ENCODE results near the gene TMIE. TPM values are rescaled to one million over a fixed set of nuclear protein-coding genes. Genes with fewer than 3 reads are reported as not detected.

The TMIE gene, protein sequence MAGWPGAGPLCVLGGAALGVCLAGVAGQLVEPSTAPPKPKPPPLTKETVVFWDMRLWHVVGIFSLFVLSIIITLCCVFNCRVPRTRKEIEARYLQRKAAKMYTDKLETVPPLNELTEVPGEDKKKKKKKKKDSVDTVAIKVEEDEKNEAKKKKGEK
- 1 to 10 TPM in 1 of 4 donors, under 1 TPM in 3; 0.45 to 1.0 (median 0.83) TPM for polyA plus RNA-seq (ENCODE audit: insufficient read length in 4 of 4)

DNA sequence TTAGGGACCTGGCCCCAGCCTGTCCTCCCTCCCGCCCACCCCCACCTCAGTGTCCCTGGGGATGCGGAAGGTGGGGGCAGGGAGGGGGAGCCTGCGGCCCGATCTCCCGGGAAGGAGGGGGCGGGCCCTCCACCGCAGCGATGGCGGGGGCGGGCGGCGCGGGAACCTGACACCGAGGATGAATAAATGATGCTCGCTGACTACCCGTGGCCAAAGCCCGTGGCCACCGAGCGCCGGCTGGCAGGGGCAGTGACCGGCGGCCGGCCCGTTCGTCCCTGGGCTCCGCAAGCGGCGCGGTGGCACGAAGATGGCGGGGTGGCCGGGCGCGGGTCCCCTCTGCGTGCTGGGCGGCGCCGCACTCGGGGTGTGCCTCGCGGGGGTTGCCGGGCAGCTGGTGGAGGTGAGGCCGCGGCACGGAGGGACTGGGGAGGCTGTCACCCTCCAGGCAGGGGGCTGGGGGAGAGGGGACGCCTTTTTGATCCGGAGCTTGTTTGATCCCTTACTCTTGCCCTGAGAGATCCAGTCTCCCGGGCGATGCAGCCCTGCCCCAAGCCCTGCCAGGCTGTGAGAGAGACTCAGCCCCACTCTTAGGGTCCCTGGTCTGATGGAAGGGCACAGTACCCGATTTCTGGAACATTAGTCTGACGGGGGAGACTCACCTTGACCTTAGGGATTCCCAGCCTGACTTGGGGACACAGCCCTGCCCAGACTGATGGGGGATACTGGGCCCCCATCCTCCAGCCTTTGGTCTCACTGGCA lies at the start of gene TMIE:
TSS of gene TMIE (plus strand) at position 212 of the 759 bp plus-strand sequence. CDS start at position 308, 96 bp downstream.
- DNase-seq (ENCODE audit: low read depth in 4 of 4, low spot score in 3 of 4): no peak

DNA sequence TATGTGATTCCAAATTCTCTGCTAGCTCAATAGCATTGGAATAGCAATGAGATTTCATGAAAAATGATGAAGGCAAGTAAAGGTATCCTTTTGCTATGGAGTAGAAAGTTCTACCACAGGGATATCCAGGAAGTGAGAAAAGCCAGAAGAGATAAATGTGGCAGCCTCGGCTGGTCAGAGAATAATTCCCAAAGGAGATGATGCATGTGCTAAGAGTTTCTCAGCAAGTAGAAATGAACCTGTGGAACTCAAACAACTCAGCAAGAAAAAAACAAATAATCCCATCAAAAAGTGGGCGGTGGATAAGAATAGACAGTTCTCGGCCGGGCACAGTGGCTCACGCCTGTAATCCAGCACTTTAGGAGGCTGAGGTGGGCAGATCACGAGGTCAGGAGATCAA lies 45.9 kb upstream of the TMIE start:
- no peak for DNase-seq (ENCODE audit: low read depth in 4 of 4, low spot score in 3 of 4)

DNA sequence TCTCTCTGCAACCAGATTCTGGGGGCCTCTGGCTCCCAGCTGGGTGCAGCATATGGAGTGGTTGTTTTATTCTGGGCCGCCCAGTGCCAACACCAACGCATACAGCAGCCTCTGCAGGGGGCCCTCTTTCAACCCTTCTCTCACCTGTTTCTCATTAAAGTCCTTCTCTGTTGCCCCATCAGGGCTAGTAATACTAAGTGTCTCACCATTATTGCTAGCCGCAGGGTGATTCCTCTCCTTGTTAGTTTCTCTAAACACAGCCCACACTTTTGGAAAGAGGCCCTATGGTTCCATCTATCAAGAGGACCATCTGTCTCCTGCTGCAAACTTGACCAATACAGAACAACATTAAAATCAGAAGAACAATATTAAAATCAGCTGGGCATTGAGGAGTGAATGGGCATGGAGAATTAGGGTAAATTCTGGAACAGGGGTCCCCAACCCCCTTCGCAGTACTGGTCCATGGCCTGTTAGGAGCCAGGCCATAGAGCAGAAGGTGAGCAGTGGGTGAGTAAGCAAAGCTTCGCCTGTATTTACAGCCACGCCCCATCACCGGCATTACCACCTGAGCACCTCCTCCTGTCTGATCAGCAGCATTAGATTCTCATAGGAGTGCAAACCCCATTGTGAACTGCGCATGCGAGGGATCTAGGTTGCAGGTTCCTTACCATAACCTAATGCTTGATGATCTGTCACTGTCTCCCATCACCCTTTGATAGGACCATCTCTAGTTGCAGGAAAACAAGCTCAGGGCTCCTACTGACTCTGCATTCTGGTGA lies 44.2 kb upstream of the TMIE start:
- no peak for DNase-seq (ENCODE audit: low read depth in 4 of 4, low spot score in 3 of 4)

DNA sequence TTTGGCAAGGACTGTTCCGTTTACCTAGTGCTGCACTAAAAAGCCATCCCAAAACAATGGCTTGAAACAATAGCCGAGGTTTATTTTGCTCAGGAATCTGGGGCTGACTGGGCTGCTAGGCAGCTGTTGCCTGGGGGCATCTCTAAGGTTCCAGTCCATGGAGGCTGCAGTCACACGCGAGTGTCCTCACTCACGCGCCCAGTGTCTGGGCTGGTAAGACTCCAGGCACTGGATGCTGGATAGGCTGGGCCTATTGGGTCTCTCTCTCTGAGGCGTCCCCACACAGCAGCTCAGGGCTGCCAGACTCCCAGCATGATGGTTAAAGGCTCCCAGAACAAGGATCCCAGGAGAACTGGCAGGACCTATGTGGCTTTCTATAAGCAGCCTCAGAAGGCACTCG lies 41.9 kb upstream of the TMIE start:
- no peak for DNase-seq (ENCODE audit: low read depth in 4 of 4, low spot score in 3 of 4)

DNA sequence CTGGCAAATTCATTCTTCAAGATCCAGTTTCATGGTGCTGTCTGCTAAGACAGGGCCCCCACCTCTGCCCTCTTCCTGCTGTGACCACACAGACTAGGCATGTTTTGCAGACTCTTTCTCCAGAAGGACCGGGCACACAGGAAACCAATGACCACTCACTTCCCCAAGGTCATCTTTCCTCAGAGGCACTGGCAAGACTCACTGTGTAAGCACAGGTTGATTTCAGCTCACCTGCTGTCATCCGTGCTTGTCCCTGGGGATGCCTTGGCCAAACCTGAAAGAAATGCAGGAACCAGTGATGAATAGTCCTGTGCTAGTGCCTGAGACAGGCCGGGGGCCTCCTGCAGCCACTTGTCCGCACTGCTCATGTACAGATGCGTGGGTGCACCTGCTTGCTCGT lies 41.2 kb upstream of the TMIE start:
- DNase-seq (ENCODE audit: low read depth in 4 of 4, low spot score in 3 of 4): no peak

DNA sequence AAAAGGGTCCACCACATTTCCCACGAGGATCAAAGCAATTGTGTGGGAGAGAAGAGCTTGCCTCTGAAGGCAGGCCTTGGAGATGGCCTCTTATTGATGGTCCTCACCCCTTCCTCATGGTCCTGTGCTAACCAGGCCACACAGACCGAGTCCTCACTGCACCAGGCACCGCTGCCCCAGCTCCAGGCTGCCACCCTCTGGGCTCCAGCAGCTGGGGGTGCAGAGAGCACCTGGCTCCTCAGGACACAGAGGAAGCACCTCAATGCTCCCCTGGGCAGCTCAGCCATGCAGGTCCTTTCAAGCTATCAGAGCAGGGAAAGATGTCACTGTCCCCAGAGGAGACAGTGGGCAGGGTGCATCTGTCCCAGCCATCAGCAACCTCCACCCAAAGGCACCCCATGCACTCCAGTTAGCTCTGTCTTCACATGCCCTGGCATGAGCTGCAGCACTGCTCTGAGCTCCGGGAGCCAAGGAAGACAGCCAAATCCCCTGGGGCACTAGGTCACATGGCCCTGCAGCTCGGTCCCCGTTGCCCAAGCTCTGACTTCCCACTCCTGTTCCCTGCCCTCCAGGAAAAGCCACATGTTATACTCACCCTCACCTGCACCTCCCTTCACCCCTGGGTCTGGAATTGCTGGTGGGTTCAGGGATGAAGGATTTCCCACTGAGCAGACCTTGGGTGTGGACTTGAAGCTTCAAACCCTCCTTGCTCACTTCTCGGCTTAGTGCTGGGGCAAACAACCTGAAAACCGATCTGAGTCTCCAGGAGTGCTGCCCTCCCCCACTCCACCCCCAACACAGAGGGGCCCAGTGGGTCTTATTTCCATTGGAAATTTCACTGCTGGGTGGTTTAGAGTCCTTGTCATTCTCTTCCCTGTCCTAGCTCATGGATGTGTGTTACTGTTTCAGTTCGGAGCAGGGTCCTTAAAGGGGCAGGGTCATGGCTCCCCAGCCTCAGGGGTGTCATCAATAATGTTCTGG lies 40.4 kb upstream of the TMIE start:
- no peak for DNase-seq (ENCODE audit: low read depth in 4 of 4, low spot score in 3 of 4)

DNA sequence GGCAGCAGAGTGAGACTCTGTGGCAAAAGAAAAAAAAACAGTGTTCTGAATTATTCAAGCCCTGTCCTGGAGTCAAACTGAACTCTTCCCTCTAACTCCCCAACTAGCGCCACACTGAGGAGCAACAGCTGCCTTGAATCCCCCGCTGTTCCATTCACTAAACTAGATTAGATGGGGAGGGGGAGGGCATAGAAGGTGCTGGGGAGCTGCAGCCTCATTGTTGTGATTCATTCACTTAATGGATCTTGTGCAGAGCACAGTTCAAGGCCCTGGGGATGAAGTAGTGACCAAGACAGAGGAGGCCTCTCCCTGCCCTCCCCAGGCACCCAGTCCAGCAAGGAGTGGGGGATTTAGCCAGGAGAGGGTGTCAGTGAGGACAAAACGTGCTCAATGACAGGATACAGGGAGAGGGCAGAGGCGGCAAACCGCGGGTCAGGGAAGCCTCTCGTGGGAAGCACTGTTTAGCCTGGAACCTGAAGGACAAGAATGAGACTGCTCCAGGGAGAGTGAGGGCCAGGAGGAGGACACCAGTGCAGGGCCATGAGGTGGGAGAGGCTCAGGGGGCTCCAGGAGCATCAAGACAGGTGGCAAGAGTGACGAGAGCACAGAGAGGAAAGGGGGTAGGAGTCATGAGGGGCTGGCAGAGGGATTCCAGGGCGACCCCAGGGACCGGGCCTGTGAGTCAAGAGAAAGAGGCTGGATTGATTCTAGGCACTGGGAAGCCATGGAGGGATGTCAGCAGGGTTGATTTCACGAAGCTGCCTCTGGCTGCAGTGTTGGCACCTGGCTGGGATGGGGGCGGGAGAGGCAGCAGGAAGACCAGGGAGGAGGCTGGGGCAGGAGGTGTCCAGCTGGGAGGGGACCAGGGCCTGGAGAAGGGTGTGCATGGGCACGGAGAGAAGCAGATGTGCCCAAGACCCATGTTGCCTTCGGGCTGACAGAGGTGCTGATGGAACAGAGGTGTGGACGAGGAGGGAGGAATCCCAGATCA lies 39.1 kb upstream of the TMIE start:
- no peak for DNase-seq (ENCODE audit: low read depth in 4 of 4, low spot score in 3 of 4)

DNA sequence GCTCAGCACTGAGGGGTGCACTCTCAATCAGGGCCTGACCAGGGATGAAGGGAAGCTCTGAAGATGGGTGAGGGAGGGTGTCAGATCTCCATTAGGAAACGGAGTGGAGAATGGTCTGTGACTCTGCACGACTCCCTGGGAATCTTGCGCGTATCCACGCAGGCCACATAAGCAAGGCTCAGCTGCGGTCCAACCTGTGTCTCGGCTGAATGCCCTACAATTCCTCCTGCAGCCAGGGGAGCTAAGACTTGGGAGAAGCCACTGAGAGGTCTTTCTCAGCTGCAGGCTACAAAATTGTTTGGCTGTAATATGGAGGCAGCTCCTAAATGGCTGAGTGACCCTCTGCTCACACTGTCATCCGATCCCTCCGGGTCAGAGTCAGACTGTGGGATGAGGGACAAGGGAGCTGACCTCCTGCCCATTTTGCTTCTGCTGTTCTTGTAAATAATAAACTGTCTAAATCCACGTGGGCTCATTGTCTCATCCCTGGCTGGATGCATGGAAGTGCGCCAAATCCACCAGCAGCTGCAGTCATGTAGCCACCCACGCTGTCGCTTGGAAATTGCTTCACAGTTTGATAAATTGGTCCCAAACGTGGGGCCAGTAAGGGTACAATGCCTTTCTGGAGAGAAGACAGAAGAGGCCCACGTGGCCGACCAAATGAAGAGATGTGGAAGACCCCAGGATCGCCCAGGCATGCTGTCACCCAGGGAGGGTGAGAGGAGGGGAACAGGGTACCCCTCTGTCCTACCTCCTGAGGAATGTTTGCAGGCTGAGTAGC lies 38.2 kb upstream of the TMIE start:
- DNase-seq (ENCODE audit: low read depth in 4 of 4, low spot score in 3 of 4): peak; percentile 41 to 54 (median 46)

DNA sequence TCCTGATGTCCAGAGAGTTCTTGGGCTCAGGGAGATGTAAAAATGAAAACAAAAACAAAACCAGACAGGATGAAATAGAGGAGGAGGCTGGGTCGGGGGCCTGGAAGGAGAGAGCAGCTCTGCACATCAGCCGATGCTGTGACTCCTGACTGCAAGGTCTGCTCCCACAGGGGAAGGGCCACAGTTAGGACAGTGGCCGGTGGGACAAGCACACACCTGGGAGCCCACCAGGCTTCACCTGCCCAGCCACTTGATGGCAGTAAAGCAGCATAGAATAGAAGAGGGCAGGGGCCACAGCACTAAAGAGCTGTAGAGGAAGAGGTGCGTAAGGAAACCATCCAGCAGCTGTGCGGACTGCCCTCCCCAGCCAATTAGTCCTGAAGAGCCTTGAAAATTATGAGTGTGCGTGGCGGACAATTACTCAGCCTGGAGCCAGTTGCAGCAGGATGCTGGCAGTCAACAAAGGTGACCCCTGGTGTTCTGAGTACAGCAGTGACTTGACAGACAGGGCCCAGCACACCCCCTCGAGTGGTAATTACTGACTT lies 37.5 kb upstream of the TMIE start:
- peak in 3 of 4 donors; percentile 15 to 31 (median 16) for DNase-seq (ENCODE audit: low read depth in 4 of 4, low spot score in 3 of 4)

DNA sequence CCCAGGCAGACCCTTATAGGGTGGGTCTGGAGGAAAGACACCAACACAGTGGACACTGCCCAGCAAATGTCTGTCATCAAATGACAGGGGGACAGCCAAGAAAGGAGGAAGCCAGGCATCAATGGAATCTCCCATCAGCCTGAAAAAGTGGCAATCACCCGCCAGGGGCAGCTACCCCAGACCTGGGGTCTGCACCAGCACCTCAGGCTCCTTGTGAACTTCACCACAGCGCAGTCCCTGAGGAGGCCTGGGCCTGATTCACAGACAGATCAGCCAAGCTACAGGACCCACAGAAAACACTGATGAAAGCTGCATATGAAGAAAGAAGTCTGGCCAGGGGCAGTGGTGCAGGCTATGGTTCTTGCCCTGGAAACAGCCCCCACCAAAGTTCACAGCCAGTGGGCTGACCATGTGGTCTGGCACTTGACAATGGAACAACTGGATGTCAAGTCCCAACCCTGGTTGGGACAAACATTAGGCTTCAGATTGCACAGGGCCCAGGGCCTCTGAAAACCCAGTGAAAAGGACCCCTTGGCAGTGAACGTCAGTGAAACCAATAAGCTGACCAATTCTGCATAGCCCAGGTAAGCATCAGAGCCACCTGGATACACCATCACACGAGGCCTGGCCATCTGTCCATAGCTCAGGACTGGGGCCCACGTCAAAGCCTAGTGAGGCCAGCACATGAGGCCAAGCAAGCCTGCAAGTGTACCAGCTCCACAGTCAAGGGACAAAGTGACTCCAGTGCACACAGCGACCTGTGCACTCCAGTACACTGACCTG lies 36.8 kb upstream of the TMIE start:
- DNase-seq (ENCODE audit: low read depth in 4 of 4, low spot score in 3 of 4): no peak

DNA sequence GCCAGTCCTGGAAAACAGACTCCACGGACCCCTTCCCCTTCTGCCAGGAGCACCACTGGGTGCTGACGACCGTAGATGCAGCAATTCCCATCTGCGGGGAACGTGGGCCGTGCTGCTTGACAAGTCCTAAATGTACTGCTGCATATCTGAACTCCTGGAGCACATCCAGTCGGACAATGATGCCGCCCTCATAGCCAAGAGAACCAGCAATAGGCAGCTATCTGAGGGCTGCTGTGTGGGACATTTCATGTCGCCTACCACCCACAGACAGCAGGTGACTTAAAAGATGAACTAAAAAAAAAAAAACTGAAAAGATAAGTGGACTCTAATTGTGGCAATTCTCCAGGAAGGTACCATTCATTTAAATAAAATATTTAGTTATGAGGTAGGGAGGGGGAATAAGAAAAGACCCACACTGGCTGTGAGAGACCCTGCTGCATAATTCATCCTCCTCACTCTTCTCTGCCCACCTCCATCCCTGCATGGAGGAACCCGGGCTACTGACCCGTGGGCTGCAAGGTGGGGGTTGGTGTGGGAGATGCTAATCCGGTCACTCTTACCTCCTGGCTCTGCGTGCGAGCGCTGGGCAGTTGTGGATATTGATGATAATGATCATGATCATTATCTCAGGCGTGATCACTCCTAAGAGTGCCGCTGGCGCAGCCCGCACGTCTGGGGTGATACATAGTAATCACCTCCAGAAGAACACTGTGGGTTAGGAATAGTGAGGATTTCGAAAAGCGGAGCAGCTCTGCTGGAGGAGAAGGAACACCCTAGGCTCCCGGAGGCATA lies 36.0 kb upstream of the TMIE start:
- DNase-seq (ENCODE audit: low read depth in 4 of 4, low spot score in 3 of 4): no peak

DNA sequence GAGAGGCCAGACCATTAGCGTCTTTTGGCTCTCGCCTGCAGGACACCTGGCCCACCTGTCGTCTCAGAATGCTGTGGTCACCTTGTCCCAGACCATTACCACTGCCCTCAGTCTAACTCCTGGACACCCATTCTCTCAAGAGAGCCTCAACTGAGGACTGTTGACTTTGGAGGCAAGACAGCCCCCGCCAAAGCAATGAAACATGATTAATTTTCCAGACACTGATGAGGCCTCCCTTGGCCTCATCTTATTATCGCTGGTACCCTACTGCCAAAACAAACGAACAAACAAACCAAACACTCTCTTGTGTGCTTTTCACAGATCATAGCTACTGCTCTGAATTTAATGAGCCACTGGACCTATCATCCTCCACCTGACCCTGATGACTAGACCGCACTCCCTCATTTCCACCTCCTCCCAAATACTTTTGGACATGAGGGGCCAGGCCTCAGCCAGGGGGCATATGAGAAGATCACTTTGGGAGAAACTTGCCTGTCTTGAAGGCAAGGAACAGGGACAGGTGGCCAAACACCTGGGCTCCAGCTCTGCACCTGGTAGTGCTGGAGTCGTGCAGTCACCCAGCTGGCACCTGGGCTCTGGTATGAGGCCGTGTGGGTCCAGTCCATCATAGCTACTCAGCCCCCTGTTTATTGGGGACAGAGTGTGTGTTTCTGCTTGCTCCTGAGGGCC lies 35.3 kb upstream of the TMIE start:
- DNase-seq (ENCODE audit: low read depth in 4 of 4, low spot score in 3 of 4): no peak

DNA sequence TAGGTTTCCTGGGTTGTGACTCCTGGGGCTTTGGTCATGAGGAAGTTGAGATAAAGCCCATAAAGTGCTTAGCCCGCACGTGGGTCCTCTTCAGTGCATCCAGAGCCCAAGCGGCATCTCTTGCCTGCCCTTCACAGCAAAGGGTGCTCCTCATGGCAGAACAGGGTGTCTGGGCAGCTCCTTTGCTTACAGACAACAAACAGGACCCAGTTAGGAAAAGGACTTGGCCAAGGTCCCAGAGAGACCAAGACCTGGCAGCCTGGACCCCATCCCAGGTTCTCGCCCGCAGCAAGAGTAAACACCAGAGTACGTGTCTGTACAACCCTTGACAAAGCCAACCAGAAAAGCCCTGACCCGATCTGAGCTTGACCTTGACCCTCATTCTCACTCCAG lies 34.7 kb upstream of the TMIE start:
- no peak for DNase-seq (ENCODE audit: low read depth in 4 of 4, low spot score in 3 of 4)

DNA sequence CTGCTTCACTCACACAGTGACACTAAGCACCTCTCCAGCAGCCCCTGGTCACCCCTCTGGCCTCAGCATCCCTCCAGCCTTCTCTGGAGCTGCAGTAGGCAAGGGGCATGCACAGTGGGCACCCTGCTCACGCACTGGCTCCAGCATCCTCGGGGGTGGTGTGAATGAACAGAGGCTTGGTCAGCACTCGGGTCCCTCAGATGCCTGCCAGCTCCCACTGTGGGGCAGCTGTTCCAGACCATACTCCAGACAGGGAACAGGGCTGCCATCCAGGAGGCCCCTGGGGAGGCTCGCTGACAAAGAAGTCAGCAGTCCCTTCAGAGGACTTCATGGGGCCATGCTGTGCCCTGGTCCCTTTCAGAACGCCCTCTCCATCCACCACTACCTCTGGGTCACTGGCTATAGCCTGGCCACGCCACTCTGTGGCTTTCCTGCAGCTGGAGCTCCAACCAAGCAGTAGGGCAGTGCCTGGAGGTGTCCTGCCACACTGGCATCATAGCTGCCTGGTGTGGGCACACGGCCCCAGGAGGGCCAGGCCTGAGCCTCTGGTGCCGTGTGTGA lies 34.1 kb upstream of the TMIE start:
- no peak for DNase-seq (ENCODE audit: low read depth in 4 of 4, low spot score in 3 of 4)

DNA sequence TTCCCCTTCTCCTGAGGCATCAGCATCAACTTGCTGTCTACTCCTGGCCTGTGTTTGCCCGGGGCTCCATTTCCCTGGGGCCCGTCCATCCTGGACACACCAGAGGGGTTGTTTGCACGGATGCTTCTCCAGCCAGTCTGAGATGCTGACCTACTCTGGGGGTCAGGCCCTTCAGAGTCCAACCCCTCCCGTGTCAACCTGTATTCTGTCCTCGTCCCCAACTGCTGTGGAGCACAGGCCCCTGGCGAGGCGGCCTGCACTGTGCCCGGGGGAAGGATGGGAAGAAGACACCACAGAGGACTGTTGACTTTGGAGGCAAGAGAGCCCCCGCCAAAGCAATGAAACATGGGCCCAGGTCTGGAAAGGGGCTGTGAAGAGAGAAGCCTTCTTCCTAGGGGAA lies 33.5 kb upstream of the TMIE start:
- DNase-seq (ENCODE audit: low read depth in 4 of 4, low spot score in 3 of 4): no peak

DNA sequence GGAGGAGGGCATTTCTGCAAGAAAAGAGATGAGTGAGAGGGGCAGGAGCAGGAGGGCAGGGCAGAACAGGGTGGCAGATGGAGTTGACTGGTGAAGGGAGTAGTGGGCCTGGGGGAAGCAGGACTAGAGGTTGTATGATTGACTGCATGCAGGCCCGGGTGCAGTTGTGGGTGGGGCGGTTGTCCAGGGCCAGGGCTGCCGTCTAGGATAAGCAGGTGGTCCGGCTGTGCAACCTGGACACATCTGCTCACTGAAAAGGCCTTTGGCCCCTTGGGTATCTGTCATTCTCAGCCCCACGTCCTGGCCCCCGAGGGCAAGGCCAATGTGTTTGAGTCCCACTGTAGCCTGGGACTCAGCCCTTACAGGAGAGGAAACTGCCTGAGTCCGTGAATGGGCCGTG lies 33.1 kb upstream of the TMIE start:
- DNase-seq (ENCODE audit: low read depth in 4 of 4, low spot score in 3 of 4): no peak
